Amniotic stem cell (primary cell): ENCODE measurements around the gene HPD.
"Not testable (repeated sequence)": the region's sequence is repeated elsewhere in the genome, so short reads cannot be mapped to it uniquely, and the experiment has no call there.

Source experiments
- DNase-seq: peaks from one replicate; lab custom pipeline; 2025; lab: John Stamatoyannopoulos, UW

Gene HPD

GRCh38 chr12:121798787-121799155 is 59.9 kb downstream of the HPD start:
- DNase-seq = no peak

- DNase-seq = no peak
Measured at GRCh38 chr12:121797937-121798786, 60.5 kb downstream of the HPD start.

DNA sequence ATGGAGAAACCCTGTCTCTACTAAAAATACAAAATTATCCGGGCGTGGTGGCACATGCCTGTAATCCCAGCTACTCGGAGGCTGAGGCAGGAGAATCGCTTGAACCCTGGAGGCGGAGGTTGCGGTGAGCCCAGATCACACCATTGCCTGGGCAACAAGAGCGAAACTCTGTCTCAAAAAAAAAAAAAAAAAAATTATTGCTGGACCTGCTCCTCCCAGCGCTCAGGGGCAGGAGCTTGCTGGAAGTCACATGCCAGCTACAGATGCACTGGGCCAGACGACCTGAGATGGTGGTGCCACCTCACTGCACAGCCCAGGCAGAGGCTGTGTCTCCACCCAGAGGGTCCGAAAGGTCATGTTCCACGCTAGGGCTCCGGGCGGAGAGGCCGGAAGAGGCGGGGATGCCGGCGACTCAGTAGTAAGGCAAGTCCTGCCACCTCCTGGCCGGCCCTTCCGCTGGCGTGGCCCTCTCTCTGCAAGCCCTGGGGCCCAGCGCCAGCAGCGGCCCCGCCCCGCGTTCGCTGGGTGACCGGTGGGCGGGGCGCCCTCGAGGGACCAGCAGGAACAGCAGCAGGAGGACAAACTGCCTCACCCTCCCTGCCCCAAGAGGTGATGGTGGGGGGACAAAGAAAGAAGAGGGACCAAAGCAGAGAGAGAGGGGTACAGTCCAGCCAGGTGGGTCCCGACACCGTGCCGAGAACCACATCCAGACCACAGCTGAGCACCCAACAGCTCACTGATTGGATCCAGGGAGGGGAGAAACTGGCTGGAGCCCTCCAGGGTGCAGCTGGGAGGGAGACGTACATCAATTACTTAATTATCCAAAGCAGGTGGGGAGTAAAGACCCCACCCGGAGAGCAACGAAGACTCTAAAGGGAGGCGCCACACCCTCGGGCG is 61.6 kb downstream of the HPD start:
- DNase-seq = peak; percentile 76

DNA sequence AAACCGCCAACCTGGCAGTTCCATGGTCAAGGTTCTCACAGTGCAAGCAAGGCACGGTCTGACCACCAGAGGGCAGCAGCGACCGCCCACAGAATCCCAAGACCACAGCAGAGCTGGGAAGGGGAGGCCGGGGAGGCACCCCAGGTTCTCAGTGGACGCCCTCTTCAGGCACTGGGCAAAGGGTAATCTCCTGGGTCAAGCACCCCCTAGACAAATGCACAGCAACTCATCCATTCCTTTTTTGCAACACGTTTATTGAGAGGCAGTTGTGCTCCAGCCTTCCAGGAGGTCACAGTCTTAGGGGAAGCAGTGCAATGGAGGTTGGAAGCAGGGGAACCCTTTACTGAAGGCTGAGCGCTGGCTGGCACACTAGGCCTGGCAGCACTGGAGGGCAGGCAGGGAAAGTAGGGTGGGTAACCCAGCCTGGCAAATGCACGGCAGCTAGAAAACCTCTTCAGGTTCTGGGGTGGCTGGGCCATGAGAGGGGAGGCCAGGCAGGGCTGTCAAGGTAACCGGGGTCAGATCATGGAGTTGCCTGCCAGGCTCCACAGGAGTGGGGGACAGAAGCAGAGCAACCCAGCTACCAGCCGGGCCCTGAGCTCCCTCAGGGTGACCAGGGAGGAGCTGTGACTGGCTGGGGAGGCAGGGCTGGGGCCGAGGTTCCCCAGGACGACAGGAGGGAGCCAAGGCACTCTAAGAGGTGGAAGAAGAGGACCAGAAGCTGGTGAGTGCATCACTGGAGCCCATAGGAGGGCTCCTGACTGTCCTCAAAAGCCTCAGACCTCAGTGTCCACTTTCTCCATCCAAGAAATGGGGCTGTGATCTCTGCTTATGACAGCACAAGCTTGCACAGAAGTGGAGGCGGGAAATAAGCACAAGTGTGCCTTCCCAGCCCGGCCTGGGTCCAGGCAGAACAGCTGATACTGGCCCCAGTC is 63.4 kb downstream of the HPD start:
- peak; percentile 57 for DNase-seq

GRCh38 chr12:121794534-121795033 is 64.1 kb downstream of the HPD start:
- DNase-seq = no peak

DNA sequence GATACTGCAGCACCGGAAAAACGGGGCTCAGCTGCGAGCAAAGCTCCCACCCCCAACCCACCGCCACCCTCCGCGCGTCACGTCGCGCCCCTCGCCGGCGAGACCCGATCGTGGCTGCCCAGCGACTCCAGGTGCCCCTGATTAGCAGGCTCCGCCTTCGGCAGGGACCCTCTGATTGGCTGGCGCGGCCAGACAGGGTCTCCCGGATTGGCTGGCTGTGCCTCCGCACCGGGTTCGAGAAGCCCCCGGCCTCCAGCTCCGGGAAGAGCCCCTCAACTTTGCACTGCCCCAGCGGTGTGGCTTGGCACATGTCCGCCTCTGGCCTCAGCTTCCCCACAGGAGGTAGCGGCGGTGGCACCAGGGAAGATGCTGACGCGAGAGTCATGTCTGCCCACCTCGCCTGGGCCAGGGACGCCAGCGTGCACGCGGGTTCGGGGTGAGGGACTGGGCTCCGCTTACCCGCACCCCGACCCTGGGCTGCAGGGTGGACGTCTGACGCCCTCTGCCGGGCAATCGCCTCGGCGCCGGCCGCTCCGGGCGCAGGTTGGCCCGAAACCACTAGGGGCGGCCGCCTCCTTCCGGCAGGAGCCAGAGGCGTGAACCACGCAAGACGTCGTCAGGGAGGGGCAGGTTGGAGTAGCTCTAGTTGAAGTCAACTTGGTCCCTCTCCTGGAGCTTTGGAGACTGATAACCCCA is 64.7 kb downstream of the HPD start:
- DNase-seq = peak; percentile 86

DNA sequence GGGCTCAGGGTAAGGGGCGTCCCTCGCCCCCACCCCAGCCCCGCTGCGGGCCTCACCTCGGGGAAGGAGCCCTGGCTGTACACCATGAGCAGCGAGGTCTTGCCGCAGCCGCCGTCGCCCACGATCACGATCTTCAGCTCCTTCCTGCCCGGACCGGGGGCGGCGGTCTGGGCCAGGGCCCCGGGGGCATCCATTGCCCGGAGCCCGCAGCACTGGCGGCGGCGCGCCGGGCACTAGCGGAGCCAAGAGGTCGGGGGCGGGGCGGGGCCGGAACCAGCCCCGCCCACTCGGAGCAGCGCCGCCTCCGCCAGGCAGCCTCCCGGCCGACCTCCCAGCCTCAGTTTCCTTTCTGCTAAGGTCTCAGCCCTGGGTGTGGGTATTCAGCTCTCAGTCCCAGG is 65.2 kb downstream of the HPD start, which contains the start of gene RHOF:
RHOF (minus strand) TSS at position 249 of the 398 bp plus-strand sequence; CDS start at position 194, 55 bp downstream.
- no peak for DNase-seq

- no peak for DNase-seq
Measured at GRCh38 chr12:121792607-121793439, 65.8 kb downstream of the HPD start.

DNA sequence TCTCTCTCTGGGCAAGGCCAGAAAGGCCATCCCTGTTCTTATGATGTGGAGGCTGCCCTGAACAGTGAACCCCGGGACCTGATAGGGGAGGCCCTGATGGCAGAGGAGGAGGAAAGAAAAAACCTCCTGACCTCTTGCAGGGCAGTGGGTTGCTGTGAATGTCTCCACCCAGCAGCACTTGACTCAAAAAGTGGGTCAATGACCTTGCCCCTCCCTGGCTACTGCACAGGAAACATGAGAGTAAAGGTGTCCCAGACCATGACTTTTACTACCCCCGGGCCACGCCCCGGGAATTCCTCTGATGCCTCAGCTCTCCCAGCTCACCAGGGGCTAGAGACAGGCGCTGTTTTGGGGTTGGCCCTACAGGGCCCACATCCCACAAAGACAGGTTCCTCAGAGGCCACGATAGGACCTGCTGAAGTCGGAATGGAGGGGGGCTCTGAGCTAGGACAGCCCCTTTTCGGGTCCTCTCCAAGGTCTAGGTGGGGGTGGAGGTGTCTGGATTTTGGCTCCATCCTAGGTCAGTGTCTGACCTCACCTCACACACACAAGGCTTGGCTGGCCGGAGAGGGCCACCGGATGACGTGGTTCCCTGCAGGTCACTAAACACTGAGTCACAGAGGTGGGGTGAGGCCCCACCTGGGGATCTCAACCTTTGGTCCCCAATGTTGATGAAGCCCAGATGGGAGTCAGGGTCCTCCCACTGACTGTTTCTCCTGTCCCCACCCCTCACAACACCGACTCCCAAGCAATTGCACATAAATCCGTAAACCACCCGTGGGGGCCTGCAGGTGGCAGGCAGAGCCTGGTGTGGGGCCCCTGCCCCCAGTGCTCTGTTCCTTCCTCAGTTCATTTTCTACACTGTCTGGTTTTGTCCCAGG is 66.7 kb downstream of the HPD start:
- no peak for DNase-seq

DNA sequence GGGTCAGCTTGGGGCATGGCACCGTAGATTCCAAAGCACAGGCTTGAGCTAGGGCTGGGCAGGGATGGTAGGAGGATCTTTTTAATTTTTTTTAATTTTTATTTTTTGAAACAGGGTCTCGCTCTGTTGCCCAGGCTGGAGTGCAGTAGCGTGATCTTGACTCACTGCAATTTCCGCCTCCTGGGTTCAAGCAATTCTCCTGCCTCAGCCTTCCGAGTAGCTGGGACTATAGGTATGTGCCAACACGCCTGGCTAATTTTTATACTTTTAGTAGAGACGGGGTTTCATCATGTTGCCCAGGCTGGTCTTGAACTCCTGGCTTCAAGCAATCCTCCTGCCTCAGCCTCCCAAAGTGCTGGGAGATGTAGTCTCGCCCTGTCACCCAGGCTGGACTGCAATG is 67.9 kb downstream of the HPD start:
- DNase-seq = not testable (repeated sequence)

- no peak for DNase-seq
Measured at GRCh38 chr12:121789800-121790728, 68.6 kb downstream of the HPD start.
